HG02852 (cell line): ENCODE results near the gene PLEKHG1.

Experiments used
- ATAC-seq: cut with Tn5 transposase; IDR thresholded peaks from one replicate; pipeline ENCODE4 v1.9.1; 2021; ENCODE audit warnings: mild to moderate bottlenecking, moderate library complexity; ENCODE audit not compliant: unreplicated experiment

PLEKHG1 gene

DNA sequence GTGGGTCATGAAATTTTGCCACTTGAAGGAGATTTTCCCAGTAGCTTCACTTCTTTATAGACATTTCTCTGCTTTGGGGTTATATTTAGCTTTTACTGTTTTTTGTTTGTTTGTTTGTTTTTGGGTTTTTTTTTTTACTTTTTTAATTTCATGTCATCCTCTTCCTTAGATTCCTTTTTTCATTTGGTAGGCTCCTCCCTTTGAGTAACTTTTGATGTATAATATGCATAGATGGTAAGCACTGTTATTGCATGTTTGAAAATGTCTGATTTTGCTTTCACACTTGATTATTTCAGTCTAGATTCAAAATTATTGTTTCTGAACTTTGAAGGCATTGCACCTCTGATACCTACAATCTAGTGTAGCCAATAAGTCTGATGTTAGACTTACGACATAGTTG is 37.6 kb downstream of the PLEKHG1 start:
- ATAC-seq = no peak

DNA sequence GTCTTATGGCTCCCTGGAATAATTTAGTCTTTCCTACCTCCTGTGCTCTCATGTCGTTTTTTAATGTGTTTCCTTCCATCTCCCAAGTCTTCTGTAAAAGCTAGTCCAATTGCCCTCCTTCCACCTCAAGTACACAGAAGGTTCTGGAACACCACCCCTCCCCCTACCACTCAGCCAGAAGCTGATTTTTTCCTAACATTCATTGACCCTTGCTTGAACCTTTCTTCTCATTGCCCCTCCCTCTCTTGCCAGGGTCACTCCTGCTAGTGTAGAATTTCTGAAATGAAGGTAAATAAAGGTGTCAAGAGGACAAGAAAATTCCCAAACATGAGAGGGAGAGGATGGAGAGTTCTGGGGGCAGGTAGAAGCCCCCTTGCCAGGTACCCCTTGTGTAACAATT is 38.6 kb downstream of the PLEKHG1 start:
- no peak for ATAC-seq

DNA sequence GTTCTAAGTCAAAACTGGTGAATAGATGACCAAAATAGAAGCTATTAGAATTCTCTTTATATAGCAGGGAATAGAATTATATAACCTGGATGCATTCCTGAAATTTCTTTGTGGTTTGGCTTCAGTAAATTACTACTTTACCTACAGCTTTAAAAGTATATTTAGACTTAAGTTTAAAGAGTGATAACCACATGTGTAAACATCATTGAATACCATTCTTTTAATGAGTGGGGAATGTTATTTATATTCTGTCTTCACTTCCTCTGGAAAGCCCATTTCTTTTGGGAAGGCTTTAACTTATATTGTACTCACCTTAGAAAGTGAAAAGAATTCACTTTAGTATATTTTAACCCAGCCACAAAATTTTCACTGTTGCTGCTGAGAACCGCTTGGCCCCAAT is 39.1 kb downstream of the PLEKHG1 start:
- no peak for ATAC-seq

DNA sequence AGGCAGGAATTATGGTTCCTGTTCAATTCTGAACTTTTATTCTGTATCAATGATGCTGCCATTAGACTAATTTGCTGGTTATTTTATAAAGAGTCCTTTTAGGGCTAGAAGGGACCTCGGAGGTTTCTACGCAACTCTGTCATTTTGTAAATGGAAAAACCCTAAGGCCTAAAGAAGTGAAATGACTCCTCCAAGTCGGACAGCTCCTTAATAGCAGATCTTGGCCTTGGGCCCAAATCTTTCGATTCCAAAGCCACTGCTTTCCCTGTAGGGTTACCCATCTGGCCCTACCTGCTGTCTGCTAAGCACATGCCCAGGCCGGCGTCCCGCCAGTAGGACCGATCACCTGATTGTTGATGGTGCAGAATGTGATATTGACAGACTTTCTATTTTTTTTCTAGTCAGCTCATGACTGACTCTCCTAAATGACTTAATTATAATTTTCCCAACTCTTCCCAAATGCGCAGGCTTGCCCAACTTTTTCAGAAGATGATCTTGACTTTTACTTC is 40.2 kb downstream of the PLEKHG1 start:
- ATAC-seq = no peak

DNA sequence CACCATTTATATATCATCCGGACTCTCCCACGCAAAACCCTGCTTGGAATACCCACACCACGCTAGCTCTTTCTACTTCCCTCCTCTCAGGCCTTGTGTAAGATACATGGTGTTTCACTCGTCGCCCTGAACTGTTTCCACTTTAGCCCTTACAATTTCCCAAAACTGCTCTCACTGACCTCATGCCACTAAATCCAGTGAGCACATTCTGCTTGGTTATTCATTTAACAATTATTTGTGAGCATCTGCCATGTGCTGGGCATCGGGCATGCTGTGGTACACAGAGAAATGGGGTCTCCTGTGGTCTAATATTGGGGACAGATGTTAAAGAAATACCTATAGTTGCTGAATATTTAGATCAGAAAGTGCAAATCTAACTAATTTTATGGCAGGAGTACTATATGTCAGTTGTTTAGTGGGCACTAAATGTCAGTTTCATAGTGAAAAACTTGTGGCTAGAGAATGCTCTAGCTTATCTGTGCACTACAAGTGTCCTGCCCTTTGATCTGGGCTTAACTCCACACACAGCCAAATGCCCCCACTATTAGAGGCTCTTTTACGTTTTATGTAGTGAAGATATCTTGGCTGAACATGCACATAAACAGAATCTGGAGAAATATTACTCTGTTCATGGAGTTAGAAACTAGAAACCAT is 41.0 kb downstream of the PLEKHG1 start:
- no peak for ATAC-seq

DNA sequence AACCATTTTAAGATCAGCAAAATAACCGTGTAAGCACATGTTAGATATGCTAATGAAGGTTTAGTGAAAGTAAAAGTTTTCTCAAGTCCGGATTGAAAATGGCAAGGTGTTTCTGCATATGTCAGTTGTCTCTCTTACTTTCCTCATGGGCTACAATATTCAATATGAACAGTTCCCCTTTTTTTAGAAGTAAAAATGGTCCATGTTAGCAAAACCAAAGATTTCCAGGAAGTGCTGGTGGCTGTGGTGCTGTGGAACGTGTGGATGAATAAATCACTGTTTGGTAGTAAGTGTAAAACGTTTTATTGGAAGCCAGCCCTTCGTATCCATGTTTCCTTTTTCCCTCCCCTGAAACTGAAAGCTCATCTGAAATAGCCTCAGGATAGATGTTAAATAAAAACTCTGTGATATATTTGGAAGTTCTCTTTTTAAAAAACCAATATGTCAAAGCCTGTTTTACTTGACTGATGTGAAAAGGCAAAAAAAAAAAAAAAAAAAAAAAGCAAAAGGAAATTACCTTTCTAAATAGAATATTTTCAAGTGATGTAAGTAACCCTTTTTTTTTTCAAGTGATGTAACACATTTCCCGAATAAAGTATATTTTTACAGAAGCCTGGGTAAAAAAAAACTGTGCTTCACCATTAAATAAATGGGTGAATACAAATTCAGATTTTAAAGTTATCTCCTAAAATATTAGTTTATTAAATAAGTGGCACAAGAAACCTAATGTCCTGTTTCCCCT is 41.9 kb downstream of the PLEKHG1 start:
- peak; percentile 49 for ATAC-seq

DNA sequence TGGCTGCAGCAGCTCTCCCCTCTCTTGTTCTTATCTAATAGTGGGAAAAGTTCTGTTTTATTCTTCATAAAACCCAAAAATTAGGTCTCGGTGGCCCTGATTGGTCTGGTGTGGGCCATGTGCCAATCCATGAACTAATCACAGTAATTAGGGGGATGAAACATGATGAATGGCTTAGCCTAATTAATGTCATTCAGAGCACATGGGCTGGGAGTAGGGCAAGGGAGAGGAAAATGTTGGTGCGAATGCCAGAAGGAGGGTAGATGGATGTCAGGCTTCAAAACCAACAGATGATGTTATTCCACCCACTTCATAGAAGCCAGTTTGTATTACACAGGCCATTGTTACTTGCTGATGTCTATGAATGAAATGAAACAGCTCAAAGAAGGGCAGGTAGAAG is 46.5 kb downstream of the PLEKHG1 start:
- ATAC-seq = no peak

DNA sequence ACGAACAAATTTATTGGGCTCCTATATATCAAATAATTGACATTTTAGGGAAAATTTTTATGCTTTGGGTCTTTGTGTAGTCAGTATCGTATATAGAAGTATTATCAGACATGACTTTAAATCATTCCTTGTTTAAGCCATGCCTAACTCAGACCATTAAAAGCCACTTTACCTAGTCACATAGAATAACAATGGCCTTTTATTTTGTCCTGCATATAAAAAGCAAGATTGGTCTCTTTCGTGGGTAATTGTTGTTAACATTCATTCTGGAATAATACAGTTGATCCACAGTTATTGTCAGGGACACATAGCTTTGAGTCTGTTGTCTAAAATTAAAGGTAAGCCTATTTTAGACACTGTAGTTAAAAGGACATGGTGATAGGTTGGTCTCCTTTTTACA is 47.4 kb downstream of the PLEKHG1 start:
- no peak for ATAC-seq
